HG02885 (cell line): ENCODE measurements around the gene EEPD1.

Experiments
- ATAC-seq: cut with Tn5 transposase; IDR thresholded peaks from one replicate; pipeline ENCODE4 v1.9.1; 2021; ENCODE audit warnings: mild to moderate bottlenecking; ENCODE audit not compliant: unreplicated experiment, poor library complexity

EEPD1 gene

DNA sequence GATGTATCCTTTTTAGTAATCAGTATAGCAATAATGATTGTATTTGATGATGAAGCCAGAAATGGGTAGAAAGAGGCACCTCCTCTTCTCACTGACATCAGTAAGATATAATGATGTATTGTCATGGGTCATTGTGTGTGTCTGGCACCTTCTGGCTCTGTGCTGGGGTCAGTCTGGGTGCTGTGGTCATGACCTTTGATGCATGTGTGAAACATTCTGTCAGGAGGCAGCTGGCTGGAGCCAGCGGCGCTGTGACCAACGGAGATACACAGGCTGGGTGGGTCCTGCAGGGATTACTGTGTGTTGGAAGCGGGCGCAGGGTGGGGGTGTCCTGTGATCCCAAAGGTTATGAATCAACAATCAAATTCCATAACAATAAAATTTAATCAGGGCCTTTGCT, 35.2 kb downstream of the EEPD1 start:
- no peak for ATAC-seq

DNA sequence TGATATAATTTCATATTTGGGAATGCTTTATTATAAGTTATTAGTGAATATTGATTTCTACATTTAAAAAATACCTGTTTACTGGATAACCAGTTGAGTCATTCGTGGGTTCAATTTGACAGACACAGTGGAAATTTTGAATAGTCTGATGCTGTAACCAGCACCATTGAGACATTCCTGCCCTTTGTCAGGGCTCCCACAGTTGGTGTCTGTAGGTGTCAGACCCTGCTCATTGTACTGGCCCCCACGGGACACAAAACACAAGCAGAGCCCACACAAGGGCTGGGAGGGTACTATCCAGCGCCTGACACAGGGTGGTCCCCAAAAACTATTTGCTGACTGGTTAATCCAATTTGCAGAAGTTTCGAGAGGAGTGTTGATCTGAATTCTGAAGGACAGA, 35.9 kb downstream of the EEPD1 start:
- ATAC-seq, result no peak

DNA sequence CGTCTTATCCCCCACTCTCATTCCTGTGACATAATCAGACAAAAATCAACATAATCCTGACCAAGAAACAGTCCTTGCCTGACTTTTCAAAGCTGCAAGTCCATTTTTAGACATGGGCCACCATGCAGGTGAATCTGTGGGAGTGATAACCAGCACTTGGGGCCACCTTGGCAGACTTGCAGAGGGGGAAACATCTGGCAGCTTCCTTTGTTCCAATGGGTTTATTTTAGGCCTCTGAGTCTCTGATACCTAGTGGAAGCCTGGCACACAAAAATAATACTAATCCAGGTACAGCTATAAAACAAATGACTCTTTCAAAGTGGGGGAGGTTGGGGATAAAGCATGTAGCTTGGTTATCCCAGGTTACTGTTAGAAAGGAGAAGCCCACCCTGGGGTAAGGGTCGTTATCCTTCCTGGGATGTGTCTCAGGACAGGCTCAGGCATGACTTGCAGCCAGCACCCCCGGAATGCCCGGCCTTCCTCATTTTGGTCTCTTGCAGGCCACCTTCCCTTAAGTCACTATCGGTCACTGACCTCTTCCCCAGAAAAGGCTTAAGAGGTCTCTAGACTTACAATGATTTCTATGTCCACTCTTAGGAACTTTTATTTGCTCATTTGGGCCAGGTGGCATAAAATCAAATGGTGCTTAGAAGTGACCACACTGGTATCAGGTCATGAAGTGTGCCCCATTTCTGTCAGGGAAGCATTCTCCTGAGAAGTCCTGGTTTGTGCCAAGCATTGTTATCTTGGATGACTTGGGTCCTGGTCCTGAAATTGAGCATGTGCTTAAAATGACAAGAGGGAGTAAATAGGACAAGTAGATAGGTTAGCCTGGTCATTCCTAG, 37.6 kb downstream of the EEPD1 start:
- ATAC-seq, result no peak

DNA sequence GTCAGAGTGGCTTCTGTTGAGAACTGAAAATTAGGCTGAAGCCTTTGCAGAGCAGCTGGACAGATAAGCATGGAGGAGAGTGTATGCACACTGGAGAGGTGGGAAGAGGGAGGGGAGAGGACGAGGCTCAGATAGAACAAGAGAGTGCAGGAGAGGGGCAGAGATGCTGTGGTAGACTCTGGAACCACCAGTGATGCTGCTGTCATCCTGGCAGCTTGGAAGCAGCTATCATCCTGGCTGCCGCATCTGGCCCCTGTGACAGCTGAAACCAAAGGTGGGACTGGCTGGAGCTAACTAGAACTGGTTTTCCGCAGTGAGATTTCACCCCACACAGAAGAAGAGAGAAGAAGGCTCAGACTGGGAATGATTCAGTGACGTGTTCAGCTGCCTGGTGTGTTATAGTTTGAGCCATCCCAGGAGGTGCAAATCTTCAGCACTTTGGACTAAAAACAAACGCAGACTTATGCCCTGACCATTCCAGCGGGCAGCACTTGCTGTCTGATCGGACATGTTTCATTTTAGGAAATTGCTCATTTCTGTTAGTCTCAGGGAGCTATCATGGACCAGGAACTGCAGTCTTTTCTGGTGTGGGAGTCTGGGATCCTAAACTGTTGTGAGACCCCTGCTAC, 38.4 kb downstream of the EEPD1 start:
- ATAC-seq, result peak; percentile 30

GRCh38 chr7:36192053-36192824, 39.2 kb downstream of the EEPD1 start:
- ATAC-seq, result peak; percentile 67

DNA sequence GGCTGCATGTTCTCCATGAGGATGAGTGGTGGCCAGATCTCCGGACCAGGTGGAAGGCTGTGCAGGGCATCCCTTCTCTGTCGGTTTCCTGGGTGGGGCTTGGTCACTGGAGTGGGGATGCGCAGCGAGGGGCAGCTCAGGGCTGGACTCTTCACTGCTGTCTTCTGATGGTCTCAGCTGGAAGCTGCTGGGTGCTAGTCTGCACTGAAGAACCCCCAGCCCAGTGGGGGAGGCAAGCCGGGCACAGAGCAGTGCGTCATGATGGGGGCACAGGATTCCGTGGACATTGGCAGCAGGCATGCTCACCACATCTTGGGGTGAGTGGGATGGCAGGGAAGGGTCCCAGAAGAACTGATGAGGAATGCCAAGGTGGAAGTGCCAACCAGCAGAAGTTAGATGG, 39.8 kb downstream of the EEPD1 start:
- ATAC-seq, result no peak

DNA sequence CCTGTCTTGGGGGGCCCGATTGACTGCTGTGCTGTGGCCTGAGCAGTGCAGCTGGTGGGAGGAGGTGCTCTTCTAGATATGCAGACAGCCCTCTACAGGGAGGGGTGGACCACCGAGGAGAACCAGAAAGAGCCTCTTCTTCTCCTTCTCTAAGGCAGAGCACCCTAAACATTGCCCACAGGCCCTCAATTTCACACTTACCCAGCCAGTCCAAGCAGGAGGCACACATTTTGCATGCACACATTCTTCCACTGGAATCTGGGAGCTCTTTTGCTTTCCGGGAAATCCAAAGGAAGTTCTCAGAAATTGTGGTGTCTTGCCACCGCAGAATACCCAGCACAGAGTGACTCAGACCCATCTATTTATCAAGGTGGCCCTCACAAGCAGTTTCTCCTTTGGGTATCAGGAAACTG, 45.8 kb downstream of the EEPD1 start:
- no peak for ATAC-seq

- no peak for ATAC-seq
Observed at GRCh38 chr7:36199329-36199728, 46.3 kb downstream of the EEPD1 start.

GRCh38 chr7:36201122-36201723, 48.2 kb downstream of the EEPD1 start:
- ATAC-seq, result no peak

DNA sequence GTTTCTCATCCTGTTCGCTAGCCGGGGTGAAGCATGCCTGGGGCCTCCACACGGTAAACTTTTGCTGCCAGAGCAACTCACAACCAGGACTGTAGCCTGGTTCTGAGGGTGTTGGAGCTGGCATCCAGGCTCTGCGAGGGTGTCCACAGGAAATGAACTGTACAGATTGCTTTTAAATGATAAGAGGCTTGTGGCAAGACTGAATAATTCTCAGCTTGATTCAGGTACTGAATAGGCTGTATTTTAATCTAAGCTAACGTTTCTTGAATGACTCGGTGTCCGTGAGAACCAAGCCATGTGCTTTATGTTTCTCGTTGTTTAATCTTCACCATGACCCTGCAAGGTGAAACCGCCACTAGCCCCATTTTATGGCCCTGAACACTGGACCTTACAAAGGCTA, 49.3 kb downstream of the EEPD1 start:
- ATAC-seq, result no peak

DNA sequence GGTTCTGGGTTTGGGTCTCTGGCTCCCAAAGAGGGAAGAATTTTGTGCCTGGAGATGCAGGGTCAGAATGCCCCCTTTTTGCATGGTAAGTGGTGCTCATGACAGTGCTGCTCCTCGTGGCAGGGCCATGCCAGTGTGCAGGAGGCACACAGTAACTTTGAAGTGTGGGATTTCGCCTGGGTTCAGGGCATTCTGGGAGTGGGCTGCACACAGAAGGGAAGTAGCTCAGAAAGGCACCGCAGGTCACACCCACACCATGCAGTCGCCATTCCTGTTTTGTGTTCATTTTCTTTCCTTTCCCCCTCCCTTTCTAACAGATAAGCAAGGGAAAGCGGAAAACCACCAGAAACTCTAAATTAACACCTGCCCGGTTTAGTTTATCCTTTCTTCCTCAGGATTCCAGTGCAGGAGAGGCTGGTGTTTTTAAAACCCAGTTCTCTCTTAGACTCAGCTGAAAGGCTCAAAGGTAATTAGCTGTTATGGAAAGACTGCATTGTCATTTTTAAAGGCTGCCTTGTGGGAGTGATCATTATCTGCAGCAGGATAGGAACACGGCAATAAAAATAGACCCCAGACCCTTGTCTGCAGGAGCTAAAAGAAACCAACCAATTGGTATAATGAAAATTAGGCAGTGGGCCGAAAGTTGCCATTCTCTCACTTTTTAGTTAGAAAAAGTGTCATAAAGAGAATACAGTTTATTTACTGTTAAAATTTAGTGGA, 50.2 kb downstream of the EEPD1 start:
- ATAC-seq, result no peak

GRCh38 chr7:36204044-36204663, 51.1 kb downstream of the EEPD1 start:
- no peak for ATAC-seq

- ATAC-seq, result no peak
Observed at GRCh38 chr7:36204929-36205635, 52.0 kb downstream of the EEPD1 start.

- no peak for ATAC-seq
Observed at GRCh38 chr7:36205803-36206202, 52.7 kb downstream of the EEPD1 start.

DNA sequence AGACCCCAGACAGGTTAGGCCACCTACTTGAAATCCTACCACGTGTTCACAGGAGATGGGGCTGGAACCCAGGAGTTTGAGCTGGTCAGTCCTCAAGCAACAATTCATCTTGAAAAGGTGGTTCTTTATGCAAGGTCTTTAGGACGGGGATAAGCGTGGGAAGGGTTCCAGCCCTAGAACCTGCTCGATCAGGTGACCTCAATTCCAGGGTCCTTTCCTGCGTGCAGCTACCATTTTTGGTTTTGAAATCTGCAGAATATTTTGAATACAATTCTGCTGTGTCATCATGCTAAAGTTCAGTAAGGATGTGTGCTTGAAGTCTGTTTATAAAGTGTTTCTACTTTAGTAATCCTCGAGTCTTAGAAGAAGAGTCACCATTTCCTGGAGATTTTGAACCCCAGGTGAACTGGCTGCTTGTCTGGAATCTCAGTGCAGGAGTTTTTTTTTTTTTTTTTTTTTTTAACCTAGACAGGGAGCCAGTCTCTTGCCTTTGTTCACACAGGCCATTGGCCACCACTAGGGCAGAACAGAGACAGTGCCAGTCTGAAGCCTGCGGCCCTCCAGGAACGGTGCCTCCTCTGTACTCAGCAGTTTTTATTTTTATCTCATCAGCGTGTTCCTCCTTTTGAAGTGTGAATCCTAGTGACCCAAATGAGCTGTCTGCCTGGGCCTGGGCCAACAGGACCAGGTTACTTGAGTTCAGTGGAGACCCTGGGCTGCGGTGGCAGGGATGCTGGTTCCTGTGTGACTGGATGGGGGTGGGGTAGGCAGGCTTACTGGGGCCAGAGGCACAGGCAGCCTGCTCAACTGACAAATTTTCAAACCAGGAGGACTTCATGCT, 54.6 kb downstream of the EEPD1 start:
- no peak for ATAC-seq

- no peak for ATAC-seq
Observed at GRCh38 chr7:36208426-36208825, 55.4 kb downstream of the EEPD1 start.

DNA sequence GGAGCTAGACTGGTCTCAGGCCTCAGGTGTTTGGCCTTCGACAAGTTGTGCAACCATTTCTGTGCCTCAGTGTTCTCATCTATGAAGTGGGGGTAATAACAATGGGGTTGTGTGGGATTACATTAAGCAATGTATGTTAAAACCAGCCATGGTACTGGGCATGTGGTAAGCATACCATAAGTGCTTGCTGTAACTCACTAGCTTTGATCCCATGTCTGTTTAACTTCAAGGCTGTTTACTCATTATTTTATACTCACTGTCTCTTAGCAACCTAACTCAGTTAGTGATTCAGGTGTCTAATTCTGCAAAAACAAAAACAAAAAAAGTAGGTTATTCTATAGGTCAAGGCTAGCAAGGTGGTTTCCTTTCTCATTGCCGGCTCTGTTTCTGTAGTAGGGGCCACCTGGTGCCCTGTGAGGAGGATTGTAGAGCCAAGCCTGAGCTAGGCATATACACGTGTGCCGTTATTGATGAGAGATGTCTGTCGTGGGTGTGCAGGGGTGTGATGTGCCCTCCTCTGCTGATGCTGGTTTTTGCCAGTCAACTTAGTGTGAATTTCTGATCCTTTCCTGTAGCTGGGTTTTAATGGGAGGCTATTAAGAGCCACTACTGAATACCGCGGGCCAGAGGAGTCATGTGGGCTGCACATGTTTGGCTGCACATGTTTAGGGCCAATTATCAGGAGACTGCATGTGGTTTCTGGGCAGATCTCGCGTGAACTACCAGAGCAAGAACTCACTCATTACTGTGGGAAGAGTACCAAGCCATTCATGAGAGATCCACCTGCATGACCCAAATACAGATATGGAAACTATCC, 56.2 kb downstream of the EEPD1 start:
- no peak for ATAC-seq
